Astrocyte of the spinal cord (primary cell): ENCODE measurements around the gene SP4.

ENCODE experiments used
- DNase-seq: peaks from one replicate; pipeline ENCODE4 v3.0.0; 2011; ENCODE audit warnings: low read depth, low spot score
- H3K4me3 ChIP-seq: 2 replicates; pipeline ENCODE4 v1.5.1; 2011; ENCODE audit warnings: low read depth, mild to moderate bottlenecking, low read length, moderate library complexity
- in situ Hi-C: cut with HindIII; loops from 2 replicates; pipeline ENCODE4 v1.10.0; 2017; ENCODE audit warnings: low sequenced_read_pairs
- TF ChIP-seq, protein P1 (sequence below): IDR thresholded peaks from 2 replicates; pipeline ENCODE4 v1.5.1; 2012; ENCODE audit warnings: low read depth, mild to moderate bottlenecking, low read length, inconsistent platforms

SP4 gene

DNA sequence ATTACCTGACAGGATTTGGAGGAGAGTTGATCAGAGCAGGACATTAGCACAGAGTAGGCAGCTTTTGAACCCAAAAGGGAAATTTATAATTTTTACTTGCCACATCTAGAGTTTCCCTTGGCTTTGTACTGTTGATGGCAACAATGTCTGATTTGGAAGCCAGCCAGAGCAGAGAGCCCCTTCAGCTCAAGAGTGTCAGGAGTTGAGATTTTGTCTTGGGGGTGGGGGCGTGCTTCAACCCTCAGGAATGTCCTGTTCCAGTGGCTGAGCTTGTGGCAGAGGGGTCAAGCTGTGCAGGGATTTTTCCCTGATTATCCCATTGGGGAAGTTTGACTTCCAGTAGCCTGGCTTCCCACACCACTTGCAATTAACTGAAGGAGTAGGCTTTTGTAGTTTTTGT lies 27.0 kb downstream of the SP4 start:
- TF ChIP-seq, protein P1, sequence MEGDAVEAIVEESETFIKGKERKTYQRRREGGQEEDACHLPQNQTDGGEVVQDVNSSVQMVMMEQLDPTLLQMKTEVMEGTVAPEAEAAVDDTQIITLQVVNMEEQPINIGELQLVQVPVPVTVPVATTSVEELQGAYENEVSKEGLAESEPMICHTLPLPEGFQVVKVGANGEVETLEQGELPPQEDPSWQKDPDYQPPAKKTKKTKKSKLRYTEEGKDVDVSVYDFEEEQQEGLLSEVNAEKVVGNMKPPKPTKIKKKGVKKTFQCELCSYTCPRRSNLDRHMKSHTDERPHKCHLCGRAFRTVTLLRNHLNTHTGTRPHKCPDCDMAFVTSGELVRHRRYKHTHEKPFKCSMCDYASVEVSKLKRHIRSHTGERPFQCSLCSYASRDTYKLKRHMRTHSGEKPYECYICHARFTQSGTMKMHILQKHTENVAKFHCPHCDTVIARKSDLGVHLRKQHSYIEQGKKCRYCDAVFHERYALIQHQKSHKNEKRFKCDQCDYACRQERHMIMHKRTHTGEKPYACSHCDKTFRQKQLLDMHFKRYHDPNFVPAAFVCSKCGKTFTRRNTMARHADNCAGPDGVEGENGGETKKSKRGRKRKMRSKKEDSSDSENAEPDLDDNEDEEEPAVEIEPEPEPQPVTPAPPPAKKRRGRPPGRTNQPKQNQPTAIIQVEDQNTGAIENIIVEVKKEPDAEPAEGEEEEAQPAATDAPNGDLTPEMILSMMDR = no peak
- in situ Hi-C loops = no loop called here
- no peak for DNase-seq
- H3K4me3 ChIP-seq = no peak overlapping the region

DNA sequence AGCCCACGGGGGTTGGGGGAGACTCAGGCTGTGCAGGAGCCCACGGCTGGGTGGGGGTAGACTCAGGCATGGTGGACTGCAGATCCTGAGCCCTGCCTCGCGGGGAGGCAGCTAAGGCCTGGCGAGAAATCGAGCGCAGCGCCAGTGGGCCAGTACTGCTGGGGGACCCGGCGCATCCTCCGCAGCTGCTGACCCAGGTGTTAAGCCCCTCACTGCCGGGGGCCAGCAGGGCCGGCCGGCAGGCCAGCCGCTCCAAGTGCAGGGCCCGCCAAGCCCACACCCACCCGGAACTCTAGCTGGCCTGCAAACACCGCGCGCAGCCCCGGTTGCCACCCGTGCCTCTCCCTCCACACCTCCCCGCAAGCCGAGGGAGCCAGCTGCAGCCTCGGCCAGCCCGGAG lies 33.4 kb downstream of the SP4 start:
- no peak overlapping the region for H3K4me3 ChIP-seq
- TF ChIP-seq, protein P1 = no peak
- no peak for DNase-seq
- in situ Hi-C loops = no loop called here

DNA sequence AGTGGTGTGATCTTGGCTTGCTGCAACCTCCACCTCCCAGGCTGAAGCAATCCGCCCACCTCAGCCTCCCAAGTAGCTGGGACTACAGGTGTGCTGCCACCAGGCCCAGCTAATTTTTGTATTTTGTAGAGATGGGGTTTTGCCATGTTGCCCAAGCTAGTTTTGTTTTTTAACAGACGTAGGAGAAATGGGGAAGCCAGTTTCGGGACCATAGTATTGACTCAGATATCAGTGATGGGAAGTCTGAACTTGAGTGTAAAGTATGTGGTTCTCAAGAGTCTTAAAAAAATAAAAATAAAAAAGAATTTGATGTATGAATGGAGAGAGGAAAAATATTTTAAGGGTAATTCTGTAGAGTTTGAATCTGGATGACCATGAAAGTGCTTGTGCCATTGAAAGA lies 34.2 kb downstream of the SP4 start:
- no peak overlapping the region for H3K4me3 ChIP-seq
- in situ Hi-C loops = no loop called here
- no peak for DNase-seq
- TF ChIP-seq, protein P1 = no peak

DNA sequence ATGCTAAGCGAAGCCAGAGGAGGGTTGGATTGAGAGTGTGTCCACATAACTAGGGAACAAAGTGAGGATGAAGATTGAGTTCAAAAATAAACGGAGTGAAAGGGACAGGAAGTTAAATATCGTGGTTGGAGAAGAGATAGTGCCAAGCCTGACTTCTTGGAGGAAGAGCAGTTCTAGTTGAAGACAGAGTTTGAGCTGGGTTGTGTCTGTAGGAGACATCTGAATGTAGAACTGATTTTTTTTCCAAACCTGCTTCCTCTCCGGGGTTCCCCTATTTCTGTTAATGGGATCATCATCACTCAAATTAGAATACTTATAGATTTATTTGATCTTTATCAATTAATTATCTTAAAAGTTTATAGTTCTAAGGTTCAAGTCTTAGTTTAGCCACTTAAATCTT lies 35.6 kb downstream of the SP4 start:
- in situ Hi-C loops = no loop called here
- TF ChIP-seq, protein P1 = no peak
- no peak overlapping the region for H3K4me3 ChIP-seq
- no peak for DNase-seq

DNA sequence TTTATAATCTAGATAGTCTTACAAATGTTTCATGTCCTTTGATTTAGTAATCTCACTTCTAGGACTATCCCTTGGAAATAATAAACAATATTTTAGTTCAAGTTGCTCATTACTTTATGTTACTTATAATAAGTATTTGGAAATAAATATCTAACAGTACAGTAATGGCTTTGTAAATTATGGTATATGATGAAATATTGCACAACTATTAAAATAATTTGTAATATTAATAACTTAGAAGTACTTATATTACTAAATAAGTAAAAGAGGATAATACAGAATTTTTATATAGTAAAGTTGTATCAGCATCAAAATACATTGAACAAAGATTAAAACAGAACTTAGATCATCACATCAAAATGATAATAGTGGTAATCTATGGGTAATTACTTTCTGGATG lies 41.1 kb downstream of the SP4 start:
- no peak for DNase-seq
- TF ChIP-seq, protein P1 = no peak
- no peak overlapping the region for H3K4me3 ChIP-seq
- in situ Hi-C loops = no loop called here

DNA sequence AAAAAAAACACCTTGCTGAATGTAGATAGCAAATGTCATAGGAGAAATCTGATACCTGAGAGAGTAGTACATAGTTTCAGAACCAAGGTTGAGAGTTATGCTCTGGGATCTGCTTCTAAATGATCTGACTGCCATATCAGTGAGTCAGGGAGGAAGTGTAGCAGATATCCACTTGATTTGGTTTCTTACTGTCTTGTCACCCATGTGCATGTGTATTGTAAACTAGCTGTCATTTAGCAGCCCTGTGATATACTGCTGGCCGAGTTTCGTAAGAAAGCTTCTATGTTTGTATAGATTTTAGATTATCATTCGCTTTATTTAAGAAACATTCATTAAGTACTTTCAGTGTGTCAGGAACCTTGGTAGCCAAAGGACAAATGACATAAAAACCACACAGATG lies 42.0 kb downstream of the SP4 start:
- TF ChIP-seq, protein P1 = no peak
- H3K4me3 ChIP-seq = no peak overlapping the region
- in situ Hi-C loops = no loop called here
- DNase-seq = no peak

DNA sequence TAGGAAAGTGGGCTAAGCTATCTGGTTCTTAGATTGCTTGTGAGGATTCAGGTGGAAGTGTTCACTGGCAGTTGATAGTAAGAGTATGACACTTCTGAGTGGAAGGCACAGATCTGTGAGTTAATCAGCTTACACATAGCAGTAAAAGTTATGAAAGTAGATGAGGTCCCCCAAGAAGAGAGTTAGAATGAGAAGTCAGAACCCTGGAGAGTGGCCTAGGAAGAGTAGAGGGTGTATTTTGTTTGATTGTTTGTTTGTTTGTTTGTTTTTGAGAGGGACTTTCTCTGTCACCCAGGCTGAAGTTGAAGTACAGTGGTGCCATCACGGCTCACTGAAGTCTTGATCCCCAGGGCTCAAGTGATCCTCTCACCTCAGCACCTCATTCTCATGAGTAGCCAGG lies 44.1 kb downstream of the SP4 start:
- TF ChIP-seq, protein P1 = no peak
- no peak overlapping the region for H3K4me3 ChIP-seq
- in situ Hi-C loops = no loop called here
- no peak for DNase-seq
